H1 (cell line): Measurements from ENCODE around the gene CLDN14. TPM values are rescaled to one million over a fixed set of nuclear protein-coding genes. Genes with fewer than 3 reads are reported as not detected.

Source experiments
- CTCF ChIP-seq, 3 experiments: IDR thresholded peaks; 1 replicate in 2 of 3; 2 replicates in 1 of 3; pipeline versions ENCODE4 v1.5.1 to v1.6.1; 2011; ENCODE audit warnings: low read length in 3 of 3, mild to moderate bottlenecking in 3 of 3, inconsistent platforms in 2 of 3, low read depth in 1 of 3, moderate library complexity in 1 of 3; ENCODE audit not compliant: insufficient read depth in 1 of 3; ENCODE audit errors: control extremely low read depth in 1 of 3
- HDAC6 ChIP-seq: IDR thresholded peaks from one replicate; pipeline ENCODE4 v1.7.1; 2012; ENCODE audit warnings: low read depth, mild to moderate bottlenecking, inconsistent platforms, low read length, moderate library complexity
- PHF8 ChIP-seq: fragments of 200-600 bp; sonication (generic); conservative IDR thresholded peaks from 2 replicates; pipeline ENCODE4 v1.7.1; 2012; ENCODE audit warnings: low read depth, mild to moderate bottlenecking, inconsistent platforms, low read length, moderate library complexity
- SUZ12 ChIP-seq: fragments of 200-600 bp; sonication (generic); IDR thresholded peaks from 2 replicates; pipeline ENCODE4 v1.6.1; 2012; ENCODE audit warnings: mild to moderate bottlenecking, inconsistent platforms, low read length, moderate library complexity, mixed read lengths
- TCF12 ChIP-seq: IDR thresholded peaks from 2 replicates; pipeline ENCODE4 v1.6.1; 2011; ENCODE audit warnings: low read depth, mild to moderate bottlenecking, low read length
- polyA plus RNA-seq, 7 experiments: library from polyadenylated mRNA; depleted of rRNA in 3 of 7; stranded (reverse) in 5 of 7; unstranded in 2 of 7; fragments of >200 nt in 5 of 7; fragments of 200-250 nt in 2 of 7; gene quantifications; 1 replicate in 5 of 7; 2 replicates in 1 of 7; 4 replicates in 1 of 7; pipeline versions ENCODE4 v1.2.1 to v1.2.3, GENCODE V29; 2011 to 2013; ENCODE audit warnings: missing spikeins in 2 of 7, mixed read lengths in 2 of 7
- total RNA-seq: library from RNA; stranded (reverse); fragmentation: NEBNext Ultra II Directional; extraction: Animal tissue kit (Norgen Biotek cat#: 25700); gene quantifications from 2 replicates; pipeline ENCODE4 v1.2.1, GENCODE V29; 2021
- TF ChIP-seq, protein P1 (sequence below): IDR thresholded peaks from 2 replicates; pipeline ENCODE4 v1.6.1; 2012; ENCODE audit warnings: low read length, inconsistent platforms

CLDN14 gene
- total and polyA plus RNA-seq, 2 of the 8 experiments (the other 6 are each of a cell fraction or from before 2014, with no cell fraction given): 0.08 TPM; not detected in 1

GRCh38 chr21:36482673-36483072 lies 2.8 kb upstream of the CLDN14 start (continued):
- TF ChIP-seq, protein P1, sequence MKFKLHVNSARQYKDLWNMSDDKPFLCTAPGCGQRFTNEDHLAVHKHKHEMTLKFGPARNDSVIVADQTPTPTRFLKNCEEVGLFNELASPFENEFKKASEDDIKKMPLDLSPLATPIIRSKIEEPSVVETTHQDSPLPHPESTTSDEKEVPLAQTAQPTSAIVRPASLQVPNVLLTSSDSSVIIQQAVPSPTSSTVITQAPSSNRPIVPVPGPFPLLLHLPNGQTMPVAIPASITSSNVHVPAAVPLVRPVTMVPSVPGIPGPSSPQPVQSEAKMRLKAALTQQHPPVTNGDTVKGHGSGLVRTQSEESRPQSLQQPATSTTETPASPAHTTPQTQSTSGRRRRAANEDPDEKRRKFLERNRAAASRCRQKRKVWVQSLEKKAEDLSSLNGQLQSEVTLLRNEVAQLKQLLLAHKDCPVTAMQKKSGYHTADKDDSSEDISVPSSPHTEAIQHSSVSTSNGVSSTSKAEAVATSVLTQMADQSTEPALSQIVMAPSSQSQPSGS: no peak
- TF ChIP-seq PHF8 (no peak), HDAC6 (no peak), CTCF (IDR thresholded peaks at IDR 0.05; ENCODE audit: control extremely low read depth in 1 of 3, insufficient read depth in 1 of 3, low read depth in 1 of 3, low read length in 3 of 3) (no peak), TCF12 (no peak), SUZ12 (no peak)
